Caco-2 (cell line): ENCODE results near the gene LIAS. TPM values are rescaled to one million over a fixed set of nuclear protein-coding genes. Genes with fewer than 3 reads are reported as not detected.

Source experiments
- BruUV-seq: library from RNA; stranded (reverse); fragments of 400-500 nt; replicated peaks from 2 replicates; lab custom pipeline; 2021; lab: Mats Ljungman, UMichigan
- CTCF ChIA-PET: fragments of 300-600 bp; sonication (Branson Sonifier 250); formaldehyde crosslinking; loops from one replicate; lab custom pipeline; 2022; ENCODE audit warnings: antibody characterized with exemption; lab: Charles Lee
- POLR2A ChIA-PET: fragments of 300-600 bp; sonication (Branson Sonifier 250); formaldehyde crosslinking; loops from one replicate; lab custom pipeline; 2022; ENCODE audit warnings: antibody characterized with exemption; lab: Charles Lee
- DNase-seq, 2 experiments: peaks; one replicate each; pipeline versions ENCODE4 v3.0.0 to v3.0.0-alpha.2; 2020 to 2022
- H3K27me3 ChIP-seq: replicated peaks from 2 replicates; pipeline ENCODE4 v1.6.0; 2011; ENCODE audit warnings: low read length; ENCODE audit not compliant: control insufficient read depth, insufficient read depth
- H3K36me3 ChIP-seq: 2 replicates; pipeline ENCODE4 v1.5.1; 2011; ENCODE audit warnings: low read length; ENCODE audit not compliant: control insufficient read depth, insufficient read depth
- H3K4me1 ChIP-seq: fragments of 250-450 bp; sonication (Bioruptor Pico); 2 replicates; pipeline ENCODE4 v1.5.1; 2020; ENCODE audit warnings: mild to moderate bottlenecking
- H3K4me3 ChIP-seq: 2 replicates; pipeline ENCODE4 v1.5.1; 2011; ENCODE audit warnings: low read depth, mild to moderate bottlenecking, control low read depth, low read length
- H3K9me3 ChIP-seq: fragments of 250-450 bp; sonication (Bioruptor Pico); 2 replicates; pipeline ENCODE4 v1.5.1; 2020; ENCODE audit warnings: mild to moderate bottlenecking, moderate library complexity
- H3K27ac Mint-ChIP-seq: one replicate; pipeline ENCODE4 v1.8.0; 2022; ENCODE audit warnings: mixed read lengths; ENCODE audit not compliant: unreplicated experiment
- H3K27me3 Mint-ChIP-seq: one replicate; pipeline ENCODE4 v1.8.0; 2022; ENCODE audit warnings: mixed read lengths; ENCODE audit not compliant: insufficient read depth, unreplicated experiment
- H3K36me3 Mint-ChIP-seq: one replicate; pipeline ENCODE4 v1.8.0; 2022; ENCODE audit warnings: mild to moderate bottlenecking, mixed read lengths; ENCODE audit not compliant: insufficient read depth, unreplicated experiment
- H3K4me1 Mint-ChIP-seq: one replicate; pipeline ENCODE4 v1.8.0; 2022; ENCODE audit warnings: low read depth, mixed read lengths; ENCODE audit not compliant: unreplicated experiment
- H3K4me3 Mint-ChIP-seq: one replicate; pipeline ENCODE4 v1.8.0; 2022; ENCODE audit warnings: mild to moderate bottlenecking, moderate library complexity, mixed read lengths; ENCODE audit not compliant: unreplicated experiment
- H3K9me3 Mint-ChIP-seq: one replicate; pipeline ENCODE4 v1.8.0; 2022; ENCODE audit warnings: mixed read lengths; ENCODE audit not compliant: unreplicated experiment
- CTCF ChIP-seq, 2 experiments: fragments of 200-600 bp in 1 of 2; IDR thresholded peaks; 1 replicate in 1 of 2; 2 replicates in 1 of 2; pipeline versions ENCODE4 v1.5.1 to v1.8.0; 2011 to 2022; ENCODE audit warnings: antibody characterized with exemption in 1 of 2, control low read depth in 1 of 2, inconsistent platforms in 1 of 2, low read depth in 1 of 2, low read length in 1 of 2, mild to moderate bottlenecking in 1 of 2, moderate library complexity in 1 of 2; ENCODE audit not compliant: insufficient read depth in 1 of 2, severe bottlenecking in 1 of 2, unreplicated experiment in 1 of 2
- intact Hi-C: fragments of 100-400 bp; cut with micrococcal nuclease; formaldehyde crosslinking; loops from one replicate; pipeline ENCODE4 v1.10.0; 2022; ENCODE audit not compliant: unreplicated experiment
- total RNA-seq: library from RNA; stranded (reverse); gene quantifications from 2 replicates; pipeline ENCODE4 v1.2.3, GENCODE V29; 2022

The LIAS gene
- total RNA-seq, 1 experiment from 2014 or later: 19.5 TPM

GRCh38 chr4:39484582-39485272 lies 25.9 kb downstream of the LIAS start:
- no peak for TF ChIP-seq CTCF (IDR thresholded peaks at IDR 0.05; ENCODE audit: insufficient read depth in 1 of 2, low read depth in 1 of 2, low read length in 1 of 2, severe bottlenecking in 1 of 2, unreplicated experiment in 1 of 2)
- POLR2A ChIA-PET: no interaction called here

GRCh38 chr4:39486221-39486804 lies 27.5 kb downstream of the LIAS start:
- Histone ChIP-seq H3K36me3 (no peaks in the 10 kb centered on the region), H3K27me3 (no peaks in the 10 kb centered on the region), H3K4me1 (peaks cover 9% of the 10 kb centered on the region; the same call in 1 of the 2 replicates), H3K9me3 (peaks cover 6% of the 10 kb centered on the region), H3K4me3 (no peak overlapping the region)
- no peaks in the 10 kb centered on the region for H3K36me3 Mint-ChIP-seq
- intact Hi-C loops: no loop called here
- no peak for DNase-seq
- H3K4me3 Mint-ChIP-seq: no peak overlapping the region
- peak overlapping the region; percentile 6 for H3K27ac Mint-ChIP-seq
- H3K27me3 Mint-ChIP-seq: no peaks in the 10 kb centered on the region
- CTCF ChIA-PET: no interaction called here
- no peak for TF ChIP-seq CTCF (IDR thresholded peaks at IDR 0.05; ENCODE audit: insufficient read depth in 1 of 2, low read depth in 1 of 2, low read length in 1 of 2, severe bottlenecking in 1 of 2, unreplicated experiment in 1 of 2)
- no TSS peak for BruUV-seq
- no peaks in the 10 kb centered on the region for H3K4me1 Mint-ChIP-seq
- peaks cover 24% of the 10 kb centered on the region for H3K9me3 Mint-ChIP-seq
- POLR2A ChIA-PET: no interaction called here

More at GRCh38 chr4:39484582-39485272, 25.9 kb downstream of the LIAS start:
- Histone ChIP-seq H3K9me3 (peaks cover 6% of the 10 kb centered on the region), H3K27me3 (no peaks in the 10 kb centered on the region), H3K4me1 (peaks cover 9% of the 10 kb centered on the region; the same call in 1 of the 2 replicates), H3K4me3 (no peak overlapping the region), H3K36me3 (no peaks in the 10 kb centered on the region)
- no peak overlapping the region for H3K4me3 Mint-ChIP-seq
- peaks cover 24% of the 10 kb centered on the region for H3K9me3 Mint-ChIP-seq
- H3K27ac Mint-ChIP-seq: no peak overlapping the region
- BruUV-seq: no TSS peak
- intact Hi-C loops: no loop called here
- CTCF ChIA-PET: interaction anchor here (0.6 kb wide), 1 partner anchor 341 kb away, joined by 3 read pairs; no protein-coding TSS in a partner anchor
- no peak for DNase-seq
- H3K36me3 Mint-ChIP-seq: no peaks in the 10 kb centered on the region
- no peaks in the 10 kb centered on the region for H3K4me1 Mint-ChIP-seq
- no peaks in the 10 kb centered on the region for H3K27me3 Mint-ChIP-seq

GRCh38 chr4:39490322-39490721 lies 31.5 kb downstream of the LIAS start:
- Mint-ChIP-seq H3K9me3 (peaks cover 14% of the 10 kb centered on the region), H3K27ac (no peak overlapping the region), H3K4me3 (no peak overlapping the region), H3K4me1 (no peaks in the 10 kb centered on the region), H3K27me3 (no peaks in the 10 kb centered on the region), H3K36me3 (peaks cover 2% of the 10 kb centered on the region)
- no peaks in the 10 kb centered on the region for H3K9me3 ChIP-seq
- no peak for TF ChIP-seq CTCF (IDR thresholded peaks at IDR 0.05; ENCODE audit: insufficient read depth in 1 of 2, low read depth in 1 of 2, low read length in 1 of 2, severe bottlenecking in 1 of 2, unreplicated experiment in 1 of 2)
- intact Hi-C loops: no loop called here
- H3K27me3 ChIP-seq: no peaks in the 10 kb centered on the region
- no peak for DNase-seq
- POLR2A ChIA-PET: no interaction called here
- no TSS peak for BruUV-seq
- H3K36me3 ChIP-seq: no peaks in the 10 kb centered on the region
- H3K4me3 ChIP-seq: no peak overlapping the region
- CTCF ChIA-PET: interaction anchor here (0.7 kb wide), 1 partner anchor 24 kb away, joined by 3 read pairs; no protein-coding TSS in a partner anchor
- peaks cover 18% of the 10 kb centered on the region for H3K4me1 ChIP-seq
